Aorta (tissue), 5 donors: ENCODE results near the gene UBXN11. TPM values are rescaled to one million over a fixed set of nuclear protein-coding genes. Genes with fewer than 3 reads are reported as not detected.

Experiments
- ATAC-seq: fragments of 200-7000 bp; cut with Tn5 transposase; one replicate; pipeline ENCODE4 v1.9.1; 2022; ENCODE audit warnings: moderate library complexity; ENCODE audit not compliant: low FRiP score
- DNase-seq, 2 donors: peaks; one replicate each; pipeline ENCODE4 v3.0.0-alpha.2; 2020
- H3K27ac ChIP-seq, 2 donors: one replicate each; pipeline ENCODE4 v1.5.1; 2013; ENCODE audit warnings: low read length in 2 of 2, mild to moderate bottlenecking in 2 of 2, moderate library complexity in 2 of 2, control low read depth in 1 of 2, inconsistent platforms in 1 of 2, low read depth in 1 of 2
- H3K27me3 ChIP-seq, 2 donors: one replicate each; pipeline ENCODE4 v1.6.1; 2013; ENCODE audit warnings: control low read depth in 1 of 2, low read length in 1 of 2, mild to moderate bottlenecking in 1 of 2, moderate library complexity in 1 of 2; ENCODE audit not compliant: insufficient read depth in 2 of 2, control insufficient read depth in 1 of 2
- H3K36me3 ChIP-seq, 2 donors: one replicate each; pipeline ENCODE4 v1.6.1; 2013; ENCODE audit warnings: control low read depth in 1 of 2, low read length in 1 of 2, mild to moderate bottlenecking in 1 of 2; ENCODE audit not compliant: insufficient read depth in 2 of 2, control insufficient read depth in 1 of 2
- H3K4me1 ChIP-seq, 2 donors: one replicate each; pipeline ENCODE4 v1.6.1; 2013; ENCODE audit warnings: low read length in 2 of 2, control low read depth in 1 of 2, mild to moderate bottlenecking in 1 of 2, moderate library complexity in 1 of 2; ENCODE audit not compliant: insufficient read depth in 2 of 2, control insufficient read depth in 1 of 2
- H3K4me3 ChIP-seq, 2 donors: one replicate each; pipeline ENCODE4 v1.5.1; 2013; ENCODE audit warnings: low read length in 2 of 2, control low read depth in 1 of 2, mild to moderate bottlenecking in 1 of 2
- H3K9me3 ChIP-seq: one replicate; pipeline ENCODE4 v1.6.1; 2013; ENCODE audit warnings: mild to moderate bottlenecking, low read length; ENCODE audit not compliant: control insufficient read depth
- WGBS, 2 donors: extraction: QIAGEN DNeasy Blood & Tissue Kit; methylation state at CpG; one replicate each; pipeline ENCODE4 v1.1.7; 2013; 5-methylcytosine and 5-hydroxymethylcytosine counted together
- intact Hi-C, 2 donors: fragments of 100-400 bp; cut with DNase I; formaldehyde crosslinking; loops; one replicate each; pipeline versions ENCODE4 v1.14.2 to v1.15.0; 2022
- polyA plus RNA-seq, 2 donors: library from polyadenylated mRNA; stranded (reverse); fragments of 200-250 nt; gene quantifications; one replicate each; pipeline ENCODE4 v1.2.3, GENCODE V29; 2013
- total RNA-seq, 2 donors: library from RNA; stranded (reverse); fragmentation: NEBNext Ultra II Directional; extraction: Animal tissue kit (Norgen Biotek cat#: 25700); gene quantifications; one replicate each; pipeline ENCODE4 v1.2.1, GENCODE V29; 2021
- donor health status: healthy with polysubstance abuse.
- donor health status: Bipolar disorder and iron deficiency.
- donor health status: DM: no; HTN: no; CAD: no.
- donor health status: DM: no; HTN: no; CAD: no.
- donor health status: DM: yes; HTN: yes; CAD: no.

Gene UBXN11
- total and polyA plus RNA-seq, 4 donors, result 11.6 to 46.8 (median 24.2) TPM

GRCh38 chr1:26275580-26276431 is 30.6 kb downstream of the UBXN11 start:
- Histone ChIP-seq H3K4me1 (no peaks in the 10 kb centered on the region), H3K36me3 (no peaks in the 10 kb centered on the region), H3K4me3 (no peak overlapping the region)

GRCh38 chr1:26274801-26275425 is 31.5 kb downstream of the UBXN11 start:
- intact Hi-C loops, result loop anchor here (1.0 kb wide), 2 partner anchors 46 to 47 kb away; no protein-coding TSS in a partner anchor
- H3K27ac ChIP-seq, result no peak overlapping the region
- no peaks in the 10 kb centered on the region for H3K27me3 ChIP-seq
- DNase-seq, result peak in 1 of 2 donors; percentile 72
- H3K9me3 ChIP-seq, result no peaks in the 10 kb centered on the region
- H3K4me1 ChIP-seq, result no peaks in the 10 kb centered on the region
- no peak for ATAC-seq
- H3K4me3 ChIP-seq, result no peak overlapping the region
- no peaks in the 10 kb centered on the region for H3K36me3 ChIP-seq
- WGBS, 2 donors, result 88 to 91% methylated on average over 11 of the region's 11 CpGs

More at GRCh38 chr1:26275580-26276431, 30.6 kb downstream of the UBXN11 start:
- Histone ChIP-seq H3K27me3 (no peaks in the 10 kb centered on the region), H3K9me3 (no peaks in the 10 kb centered on the region), H3K27ac (no peak overlapping the region)
- 33% methylated on average over 3 of the region's 3 CpGs for WGBS, 2 donors
- ATAC-seq (peak; percentile 84), DNase-seq (peak; percentile 91 to 92)
- intact Hi-C loops, result loop anchor here (1.0 kb wide), 2 partner anchors 45 to 46 kb away; no protein-coding TSS in a partner anchor

- Histone ChIP-seq H3K9me3 (no peaks in the 10 kb centered on the region), H3K27ac (no peak overlapping the region), H3K27me3 (no peaks in the 10 kb centered on the region), H3K4me3 (no peak overlapping the region), H3K4me1 (no peaks in the 10 kb centered on the region), H3K36me3 (no peaks in the 10 kb centered on the region)
- ATAC-seq (no peak), DNase-seq (no peak)
- 98 to 99% methylated on average over 4 of the region's 4 CpGs for WGBS, 2 donors
- intact Hi-C loops, result no loop called here
Observed at GRCh38 chr1:26269198-26269550, 37.3 kb downstream of the UBXN11 start.

- WGBS, 2 donors, result 97 to 98% methylated on average over 9 of the region's 9 CpGs
- ATAC-seq (no peak), DNase-seq (no peak)
- no peaks in the 10 kb centered on the region for H3K4me1 ChIP-seq
- intact Hi-C loops, result no loop called here
- H3K27me3 ChIP-seq, result no peaks in the 10 kb centered on the region
- H3K9me3 ChIP-seq, result no peaks in the 10 kb centered on the region
- H3K27ac ChIP-seq, result no peak overlapping the region
- H3K4me3 ChIP-seq, result no peak overlapping the region
- H3K36me3 ChIP-seq, result no peaks in the 10 kb centered on the region
Observed at GRCh38 chr1:26268290-26269197, 37.9 kb downstream of the UBXN11 start.

DNA sequence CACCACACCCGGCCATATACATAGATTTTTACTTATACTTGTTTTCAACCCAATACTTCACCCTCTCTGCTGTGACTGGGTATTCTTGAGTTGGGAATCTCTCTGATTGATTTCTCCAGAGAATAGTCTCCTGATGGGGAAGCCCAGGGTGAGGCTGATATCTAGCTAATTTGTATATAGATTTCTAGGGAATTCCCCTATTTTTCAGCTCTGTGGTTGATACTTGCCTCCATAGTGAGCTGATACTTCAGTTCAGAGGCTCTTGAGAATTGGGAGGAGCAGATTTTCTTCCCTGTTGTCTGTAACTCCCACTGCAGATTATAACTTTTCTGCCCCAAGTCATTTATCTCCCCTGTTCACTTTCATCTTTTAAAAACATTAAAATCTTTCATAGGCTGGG is 41.0 kb downstream of the UBXN11 start:
- DNase-seq (no peak), ATAC-seq (no peak)
- H3K27me3 ChIP-seq, result no peaks in the 10 kb centered on the region
- H3K36me3 ChIP-seq, result no peaks in the 10 kb centered on the region
- no peak overlapping the region for H3K27ac ChIP-seq
- H3K4me3 ChIP-seq, result no peak overlapping the region
- 98 to 100% methylated on average over 1 of the region's 1 CpG for WGBS, 2 donors
- no peaks in the 10 kb centered on the region for H3K9me3 ChIP-seq
- intact Hi-C loops, result no loop called here
- no peaks in the 10 kb centered on the region for H3K4me1 ChIP-seq

- 78 to 81% methylated on average over 5 of the region's 5 CpGs for WGBS, 2 donors
- ATAC-seq, result no peak
- DNase-seq, result no peak
- H3K27me3 ChIP-seq, result no peaks in the 10 kb centered on the region
- H3K4me1 ChIP-seq, result no peaks in the 10 kb centered on the region
- intact Hi-C loops, result no loop called here
- H3K27ac ChIP-seq, result no peak overlapping the region
- H3K4me3 ChIP-seq, result no peak overlapping the region
- H3K36me3 ChIP-seq, result peaks cover 0 to 2% of the 10 kb centered on the region in 2 donors
- H3K9me3 ChIP-seq, result no peaks in the 10 kb centered on the region
Observed at GRCh38 chr1:26263212-26263611, 43.2 kb downstream of the UBXN11 start.

- intact Hi-C loops, result no loop called here
- no peak overlapping the region for H3K27ac ChIP-seq
- H3K4me3 ChIP-seq, result no peak overlapping the region
- ATAC-seq (no peak), DNase-seq (no peak)
- no peaks in the 10 kb centered on the region for H3K27me3 ChIP-seq
- H3K9me3 ChIP-seq, result no peaks in the 10 kb centered on the region
- H3K4me1 ChIP-seq, result no peaks in the 10 kb centered on the region
- 93 to 97% methylated on average over 5 of the region's 5 CpGs for WGBS, 2 donors
- peaks cover 0 to 2% of the 10 kb centered on the region in 2 donors for H3K36me3 ChIP-seq
Observed at GRCh38 chr1:26259578-26259977, 46.9 kb downstream of the UBXN11 start.

DNA sequence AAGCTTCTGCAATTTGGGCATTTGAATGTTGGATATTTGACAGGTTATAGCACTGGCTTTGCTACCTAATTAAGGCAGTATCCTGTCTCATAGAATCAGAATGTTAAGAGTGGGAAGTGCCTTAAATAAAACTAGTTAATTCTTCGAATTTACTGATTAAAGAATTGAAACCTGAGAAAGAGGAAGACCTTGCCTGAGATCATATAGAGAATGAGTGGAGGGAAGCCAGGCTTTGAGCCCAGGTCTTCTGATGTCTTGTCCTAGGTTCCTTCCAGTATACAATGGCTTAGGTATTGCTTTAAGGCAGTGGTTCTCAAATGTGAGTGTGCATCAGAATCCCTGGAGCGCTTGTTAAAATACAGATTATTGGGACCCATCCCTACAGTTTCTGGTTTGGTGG is 47.4 kb downstream of the UBXN11 start:
- Histone ChIP-seq H3K9me3 (no peaks in the 10 kb centered on the region), H3K4me1 (no peaks in the 10 kb centered on the region), H3K4me3 (no peak overlapping the region), H3K27ac (no peak overlapping the region), H3K27me3 (no peaks in the 10 kb centered on the region), H3K36me3 (peaks cover 0 to 2% of the 10 kb centered on the region in 2 donors)
- no peak for ATAC-seq
- intact Hi-C loops, result no loop called here
- DNase-seq, result no peak
- 91 to 92% methylated on average over 2 of the region's 2 CpGs for WGBS, 2 donors
